H9 (cell line): ENCODE results near the gene PIGB. TPM values are rescaled to one million over a fixed set of nuclear protein-coding genes. Genes with fewer than 3 reads are reported as not detected.

Experiments used
- DNase-seq: peaks from one replicate; pipeline ENCODE4 v3.0.0-alpha.2; 2017
- H2AFZ ChIP-seq: one replicate; pipeline ENCODE4 v1.6.1; 2013; ENCODE audit warnings: mild to moderate bottlenecking, low read length, control low read depth, moderate library complexity
- H2AK5ac ChIP-seq: 2 replicates; pipeline ENCODE4 v1.6.1; 2013; ENCODE audit warnings: low read length, control low read depth, mixed read lengths; ENCODE audit not compliant: insufficient read length
- H2BK120ac ChIP-seq: one replicate; pipeline ENCODE4 v1.6.1; 2013; ENCODE audit warnings: low read depth, mild to moderate bottlenecking, low read length, control low read depth, inconsistent platforms; ENCODE audit not compliant: poor library complexity, severe bottlenecking
- H2BK12ac ChIP-seq: 2 replicates; pipeline ENCODE4 v1.6.1; 2013; ENCODE audit warnings: low read length, control low read depth, mixed read lengths, low read depth; ENCODE audit not compliant: insufficient read length
- H2BK15ac ChIP-seq: 2 replicates; pipeline ENCODE4 v1.6.1; 2013; ENCODE audit warnings: low read depth, low read length, control low read depth
- H2BK20ac ChIP-seq: one replicate; pipeline ENCODE4 v1.6.1; 2013; ENCODE audit warnings: low read depth, mild to moderate bottlenecking, low read length, control low read depth, inconsistent platforms; ENCODE audit not compliant: poor library complexity, severe bottlenecking
- H2BK5ac ChIP-seq: 2 replicates; pipeline ENCODE4 v1.6.1; 2013; ENCODE audit warnings: low read length, control low read depth, mixed read lengths; ENCODE audit not compliant: insufficient read length
- H3K14ac ChIP-seq: 2 replicates; pipeline ENCODE4 v1.6.1; 2013; ENCODE audit warnings: low read length, control low read depth; ENCODE audit not compliant: insufficient read depth
- H3K18ac ChIP-seq: 2 replicates; pipeline ENCODE4 v1.6.1; 2013; ENCODE audit warnings: low read depth, mild to moderate bottlenecking, mixed read lengths, low read length, control low read depth; ENCODE audit not compliant: insufficient read length
- H3K23ac ChIP-seq: 2 replicates; pipeline ENCODE4 v1.6.1; 2013; ENCODE audit warnings: low read length, control low read depth, mixed read lengths, low read depth; ENCODE audit not compliant: insufficient read length
- H3K23me2 ChIP-seq: 2 replicates; pipeline ENCODE4 v1.6.1; 2013; ENCODE audit warnings: low read depth, mild to moderate bottlenecking, mixed read lengths, low read length, control low read depth; ENCODE audit not compliant: insufficient read length, poor library complexity, severe bottlenecking
- H3K27ac ChIP-seq: 2 replicates; pipeline ENCODE4 v1.5.1; 2013; ENCODE audit warnings: low read length, control low read depth, mixed read lengths, low read depth; ENCODE audit not compliant: insufficient read length
- H3K27me3 ChIP-seq: 2 replicates; pipeline ENCODE4 v1.6.1; 2013; ENCODE audit warnings: low read length, control low read depth, inconsistent platforms; ENCODE audit not compliant: insufficient read depth
- H3K4ac ChIP-seq: 2 replicates; pipeline ENCODE4 v1.6.1; 2013; ENCODE audit warnings: low read depth, mild to moderate bottlenecking, control low read depth, inconsistent platforms, low read length, moderate library complexity
- H3K4me1 ChIP-seq: 2 replicates; pipeline ENCODE4 v1.6.1; 2013; ENCODE audit warnings: low read length, control low read depth, inconsistent platforms; ENCODE audit not compliant: insufficient read depth
- H3K4me2 ChIP-seq: 2 replicates; pipeline ENCODE4 v1.6.1; 2013; ENCODE audit warnings: low read length, control low read depth, mixed read lengths; ENCODE audit not compliant: insufficient read length, insufficient read depth
- H3K56ac ChIP-seq: 2 replicates; pipeline ENCODE4 v1.6.1; 2013; ENCODE audit warnings: low read depth, mild to moderate bottlenecking, mixed read lengths, low read length, control low read depth; ENCODE audit not compliant: insufficient read length
- H3K79me1 ChIP-seq: 2 replicates; pipeline ENCODE4 v1.6.1; 2013; ENCODE audit warnings: low read depth, mild to moderate bottlenecking, moderate library complexity, low read length, control low read depth, inconsistent platforms; ENCODE audit not compliant: insufficient read depth, poor library complexity, severe bottlenecking
- H3K79me2 ChIP-seq: 2 replicates; pipeline ENCODE4 v1.6.1; 2013; ENCODE audit warnings: low read length, control low read depth, inconsistent platforms; ENCODE audit not compliant: insufficient read depth
- H3K9ac ChIP-seq: 2 replicates; pipeline ENCODE4 v1.6.1; 2013; ENCODE audit warnings: low read length, control low read depth, mixed read lengths; ENCODE audit not compliant: insufficient read length; ENCODE audit errors: extremely low read depth
- H3K9me3 ChIP-seq: one replicate; pipeline ENCODE4 v1.6.1; 2013; ENCODE audit warnings: low read depth, low read length, inconsistent platforms; ENCODE audit not compliant: control insufficient read depth
- H3T11ph ChIP-seq: one replicate; pipeline ENCODE4 v1.6.1; 2013; ENCODE audit warnings: mild to moderate bottlenecking, low read length, control low read depth, inconsistent platforms
- H4K20me1 ChIP-seq: one replicate; pipeline ENCODE4 v1.6.1; 2013; ENCODE audit not compliant: control insufficient read depth, insufficient read length, insufficient read depth
- H4K5ac ChIP-seq: 2 replicates; pipeline ENCODE4 v1.6.1; 2013; ENCODE audit warnings: low read depth, mild to moderate bottlenecking, mixed read lengths, low read length, control low read depth; ENCODE audit not compliant: insufficient read length
- H4K8ac ChIP-seq: replicated peaks from 2 replicates; pipeline ENCODE4 v1.6.1; 2013; ENCODE audit warnings: low read length, control low read depth, mixed read lengths, low read depth; ENCODE audit not compliant: insufficient read length
- H4K91ac ChIP-seq: 2 replicates; pipeline ENCODE4 v1.6.1; 2013; ENCODE audit warnings: low read depth, mild to moderate bottlenecking, moderate library complexity, mixed read lengths, low read length, control low read depth; ENCODE audit not compliant: insufficient read length
- H3K27ac Mint-ChIP-seq, 3 experiments: 2 replicates in 2 of 3; 3 replicates in 1 of 3; pipeline ENCODE4 v1.8.0; 2020 to 2021; ENCODE audit warnings: mixed read lengths in 3 of 3, mild to moderate bottlenecking in 1 of 3, moderate library complexity in 1 of 3
- H3K27me3 Mint-ChIP-seq: 2 replicates; pipeline ENCODE4 v1.8.0; 2021; ENCODE audit warnings: low read depth, mild to moderate bottlenecking, moderate library complexity, mixed read lengths
- H3K36me3 Mint-ChIP-seq, 3 experiments: 2 replicates in 2 of 3; 3 replicates in 1 of 3; pipeline ENCODE4 v1.8.0; 2020 to 2021; ENCODE audit warnings: low read depth in 3 of 3, mixed read lengths in 3 of 3; ENCODE audit not compliant: insufficient read depth in 1 of 3
- H3K4me1 Mint-ChIP-seq, 2 experiments: 2 replicates each; pipeline ENCODE4 v1.8.0; 2020; ENCODE audit warnings: mixed read lengths in 2 of 2
- H3K4me3 Mint-ChIP-seq, 2 experiments: 2 replicates in 1 of 2; 3 replicates in 1 of 2; pipeline ENCODE4 v1.8.0; 2020 to 2021; ENCODE audit warnings: mild to moderate bottlenecking in 2 of 2, mixed read lengths in 2 of 2, moderate library complexity in 1 of 2
- H3K9me3 Mint-ChIP-seq, 2 experiments: 2 replicates in 1 of 2; 3 replicates in 1 of 2; pipeline ENCODE4 v1.8.0; 2020; ENCODE audit warnings: mild to moderate bottlenecking in 2 of 2, mixed read lengths in 2 of 2, moderate library complexity in 1 of 2
- CTCF ChIP-seq: fragments of 200-600 bp; sonication (generic); conservative IDR thresholded peaks from 3 replicates; pipeline ENCODE4 v1.8.0; 2021; ENCODE audit warnings: antibody characterized with exemption, mild to moderate bottlenecking
- WGBS: extraction: QIAGEN DNeasy Blood & Tissue Kit; methylation state at CpG from one replicate; pipeline ENCODE4 v1.1.7; 2013; ENCODE audit warnings: missing lambda C conversion rate, low lambda C conversion rate, mixed read lengths; ENCODE audit not compliant: insufficient read length; ENCODE audit errors: extremely low coverage; 5-methylcytosine and 5-hydroxymethylcytosine counted together
- total RNA-seq: library from RNA; stranded (reverse); gene quantifications from 2 replicates; pipeline ENCODE4 v1.2.1, GENCODE V29; 2021

PIGB gene
- total RNA-seq, 1 experiment from 2014 or later, result 6.7 TPM

- H3T11ph ChIP-seq, result no peak overlapping the region
- H3K4ac ChIP-seq, result no peak overlapping the region
- H3K27ac ChIP-seq, result no peak overlapping the region
- Mint-ChIP-seq H3K9me3 (no peaks in the 10 kb centered on the region), H3K36me3 (peaks cover 0 to 3% (median 0%) of the 10 kb centered on the region in 3 experiments; a peak in 1 of 7 replicates), H3K4me1 (peaks cover 16 to 22% of the 10 kb centered on the region in 2 experiments), H3K27me3 (no peaks in the 10 kb centered on the region), H3K4me3 (no peak overlapping the region), H3K27ac (no peak overlapping the region)
- H3K14ac ChIP-seq, result no peak overlapping the region
- no peak for DNase-seq
- H4K91ac ChIP-seq, result no peak overlapping the region
- no peak overlapping the region for H3K4me2 ChIP-seq
- no peak overlapping the region for H2BK12ac ChIP-seq
- no peak overlapping the region for H2BK15ac ChIP-seq
- no peak for TF ChIP-seq CTCF
- H3K4me1 ChIP-seq, result no peaks in the 10 kb centered on the region; the same call in 1 of the 2 replicates
- H3K23me2 ChIP-seq, result no peaks in the 10 kb centered on the region
- H3K9me3 ChIP-seq, result no peaks in the 10 kb centered on the region
- H2BK120ac ChIP-seq, result no peak overlapping the region
- H3K56ac ChIP-seq, result no peak overlapping the region
- H3K27me3 ChIP-seq, result no peaks in the 10 kb centered on the region
- H2AK5ac ChIP-seq, result no peak overlapping the region
- H3K9ac ChIP-seq, result no peak overlapping the region
- no peak overlapping the region for H4K8ac ChIP-seq
- H2AFZ ChIP-seq, result no peak overlapping the region
- H2BK20ac ChIP-seq, result no peak overlapping the region
- H2BK5ac ChIP-seq, result no peak overlapping the region
- no peaks in the 10 kb centered on the region for H4K20me1 ChIP-seq
- H3K79me1 ChIP-seq, result no peaks in the 10 kb centered on the region
- H3K79me2 ChIP-seq, result no peaks in the 10 kb centered on the region
- H3K23ac ChIP-seq, result no peak overlapping the region
- no CpG with 5 or more reads among the region's 2 CpGs for WGBS
- no peak overlapping the region for H3K18ac ChIP-seq
- no peak overlapping the region for H4K5ac ChIP-seq
Observed at GRCh38 chr15:55349282-55349681, 30.3 kb downstream of the PIGB start.
